Adipocyte (in vitro differentiated cells): ENCODE results near the gene TOM1.
A peak's percentile ranks its signal among the peaks of the same experiment; 100 is the strongest.

Source experiments
- DNase-seq: peaks from one replicate; pipeline ENCODE4 v3.0.0-alpha.2; 2015; ENCODE audit warnings: low read depth
- H3K27me3 ChIP-seq: replicated peaks from 2 replicates; pipeline ENCODE4 v1.7.0; 2013; ENCODE audit warnings: mild to moderate bottlenecking, low read length, moderate library complexity; ENCODE audit not compliant: control insufficient read depth, insufficient read depth
- H3K36me3 ChIP-seq: 2 replicates; pipeline ENCODE4 v1.7.0; 2013; ENCODE audit warnings: low read length, mild to moderate bottlenecking, moderate library complexity; ENCODE audit not compliant: control insufficient read depth, insufficient read depth, severe bottlenecking
- H3K4me1 ChIP-seq: 2 replicates; pipeline ENCODE4 v1.7.0; 2013; ENCODE audit warnings: mild to moderate bottlenecking, low read length, moderate library complexity; ENCODE audit not compliant: control insufficient read depth, insufficient read depth
- H3K4me3 ChIP-seq: 2 replicates; pipeline ENCODE4 v1.7.0; 2013; ENCODE audit warnings: mild to moderate bottlenecking, low read length, moderate library complexity
- H3K9ac ChIP-seq: 2 replicates; pipeline ENCODE4 v1.7.0; 2013; ENCODE audit warnings: mild to moderate bottlenecking, low read length, moderate library complexity
- H3K9me3 ChIP-seq: 2 replicates; pipeline ENCODE4 v1.7.0; 2013; ENCODE audit warnings: mild to moderate bottlenecking, low read length, moderate library complexity; ENCODE audit not compliant: control insufficient read depth

TOM1 gene

DNA sequence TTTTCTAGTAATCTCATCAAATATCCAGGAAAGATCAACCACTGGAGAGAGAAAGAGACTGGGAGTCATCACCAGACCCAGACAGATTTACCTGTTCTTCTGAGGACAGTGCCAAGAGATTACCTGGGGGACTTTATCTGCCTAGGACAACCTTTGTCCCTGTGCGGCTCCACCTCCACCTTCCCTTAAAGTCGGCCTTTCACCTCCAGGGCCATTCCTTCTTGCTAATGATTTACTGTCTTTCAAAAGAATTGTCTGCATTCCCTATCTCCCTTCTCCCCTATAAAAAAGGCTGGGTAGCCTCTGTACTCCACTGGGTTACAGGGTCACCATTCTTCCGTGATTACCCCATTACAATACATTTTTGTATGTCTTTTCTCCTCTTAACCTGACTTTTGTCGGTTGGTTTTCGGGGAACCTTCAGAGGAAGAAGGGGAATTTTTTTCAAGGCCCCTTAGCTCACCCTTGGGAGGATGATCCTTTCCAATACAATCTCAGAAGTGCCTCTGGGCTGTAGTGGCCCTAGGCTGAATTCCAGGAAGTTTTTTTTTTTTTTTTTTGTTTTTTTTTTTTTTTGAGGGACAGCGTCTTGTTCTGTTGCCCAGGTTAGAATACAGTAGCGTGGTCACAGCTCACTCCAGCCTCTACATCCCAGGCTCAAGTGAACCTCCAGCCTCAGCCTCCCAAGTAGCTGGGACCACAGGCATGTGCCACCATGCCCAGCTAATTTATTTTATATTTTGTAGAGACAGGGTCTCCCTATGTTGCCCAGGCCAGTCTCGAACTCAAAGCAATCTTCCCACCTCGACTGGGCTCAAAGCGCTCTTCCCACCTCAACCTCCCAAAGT is 79.7 kb downstream of the TOM1 start:
- no peak for DNase-seq
- Histone ChIP-seq H3K4me1 (peaks cover 79% of the 10 kb centered on the region), H3K27me3 (no peaks in the 10 kb centered on the region), H3K9ac (no peak overlapping the region), H3K9me3 (no peaks in the 10 kb centered on the region), H3K4me3 (no peak overlapping the region), H3K36me3 (peaks cover 17% of the 10 kb centered on the region)

DNA sequence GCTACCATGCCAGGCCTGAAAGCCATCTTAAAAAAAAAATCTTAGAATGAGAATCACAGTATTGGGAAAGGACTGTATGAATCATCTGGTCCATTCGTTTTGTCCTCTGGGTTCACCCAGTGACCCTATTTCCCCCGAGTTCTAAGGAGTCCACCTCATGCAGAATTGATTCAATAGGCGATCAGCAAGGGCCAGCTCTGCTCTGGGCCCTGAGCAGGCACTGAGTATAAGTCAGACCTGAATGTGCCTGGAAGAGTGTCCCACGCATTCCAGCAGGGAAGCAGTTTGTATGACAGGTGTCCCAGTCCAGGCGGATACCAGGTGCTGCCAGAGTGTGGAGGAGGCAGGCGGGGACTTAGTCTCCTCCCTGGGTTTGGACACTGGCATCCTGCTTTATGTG is 80.3 kb downstream of the TOM1 start:
- H3K9me3 ChIP-seq, result no peaks in the 10 kb centered on the region
- DNase-seq, result peak; percentile 43

DNA sequence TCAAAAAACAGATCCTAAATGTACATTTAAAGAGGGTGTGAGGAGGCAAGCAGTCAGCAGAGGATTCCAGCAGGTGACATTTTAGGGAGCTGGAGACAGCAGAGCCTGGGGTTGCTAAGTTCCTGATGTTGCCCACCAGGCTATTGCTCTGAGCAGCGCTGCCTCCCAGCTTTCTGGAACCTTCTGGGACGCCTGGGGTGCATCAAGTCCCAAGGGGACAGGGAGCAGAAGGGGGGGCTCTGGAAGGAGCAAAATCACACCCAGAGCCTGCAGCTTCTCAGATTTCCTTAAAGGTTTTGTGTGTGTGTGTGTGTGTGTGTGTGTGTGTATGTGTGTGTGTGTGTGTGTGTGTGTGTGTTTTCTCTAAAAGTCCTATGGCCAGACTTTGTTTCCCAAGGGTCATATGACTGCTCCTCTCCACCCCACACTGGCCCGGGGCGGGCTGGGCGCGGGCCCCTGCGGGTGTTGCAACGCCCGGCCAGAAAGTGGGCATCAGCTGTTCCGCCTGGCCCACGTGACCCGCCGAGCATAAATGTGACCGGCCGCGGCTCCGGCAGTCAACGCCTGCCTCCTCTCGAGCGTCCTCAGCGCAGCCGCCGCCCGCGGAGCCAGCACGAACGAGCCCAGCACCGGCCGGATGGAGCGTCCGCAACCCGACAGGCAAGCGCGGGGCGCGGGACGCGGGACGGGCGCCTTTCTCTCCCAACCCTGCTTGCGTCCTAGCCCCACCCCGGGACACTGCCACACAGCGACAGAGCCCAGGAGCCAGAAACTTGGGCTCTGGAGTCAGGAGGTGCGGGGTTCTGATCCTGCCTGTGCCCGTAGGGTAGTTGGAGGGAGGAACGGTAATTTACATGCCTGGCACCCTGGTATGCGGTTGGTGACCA is 81.1 kb downstream of the TOM1 start, which contains the start of gene HMOX1:
HMOX1 (plus strand) TSS at position 560 of the 887 bp plus-strand sequence; CDS start at position 638, 78 bp downstream.
- peaks cover 78% of the 10 kb centered on the region for H3K4me1 ChIP-seq
- H3K27me3 ChIP-seq, result no peaks in the 10 kb centered on the region
- H3K4me3 ChIP-seq, result peak within 1 kb of the TSS; percentile 97
- peak within 1 kb of the TSS; percentile 99 for H3K9ac ChIP-seq
- DNase-seq, result peak; percentile 98
- H3K36me3 ChIP-seq, result peaks cover 27% of the 10 kb centered on the region
- no peaks in the 10 kb centered on the region for H3K9me3 ChIP-seq

More for the DNA sequence above, 80.3 kb downstream of the TOM1 start:
- Histone ChIP-seq H3K36me3 (peaks cover 23% of the 10 kb centered on the region), H3K4me1 (peaks cover 82% of the 10 kb centered on the region), H3K9ac (peak overlapping the region; percentile 99), H3K27me3 (no peaks in the 10 kb centered on the region), H3K4me3 (peak overlapping the region; percentile 59)

DNA sequence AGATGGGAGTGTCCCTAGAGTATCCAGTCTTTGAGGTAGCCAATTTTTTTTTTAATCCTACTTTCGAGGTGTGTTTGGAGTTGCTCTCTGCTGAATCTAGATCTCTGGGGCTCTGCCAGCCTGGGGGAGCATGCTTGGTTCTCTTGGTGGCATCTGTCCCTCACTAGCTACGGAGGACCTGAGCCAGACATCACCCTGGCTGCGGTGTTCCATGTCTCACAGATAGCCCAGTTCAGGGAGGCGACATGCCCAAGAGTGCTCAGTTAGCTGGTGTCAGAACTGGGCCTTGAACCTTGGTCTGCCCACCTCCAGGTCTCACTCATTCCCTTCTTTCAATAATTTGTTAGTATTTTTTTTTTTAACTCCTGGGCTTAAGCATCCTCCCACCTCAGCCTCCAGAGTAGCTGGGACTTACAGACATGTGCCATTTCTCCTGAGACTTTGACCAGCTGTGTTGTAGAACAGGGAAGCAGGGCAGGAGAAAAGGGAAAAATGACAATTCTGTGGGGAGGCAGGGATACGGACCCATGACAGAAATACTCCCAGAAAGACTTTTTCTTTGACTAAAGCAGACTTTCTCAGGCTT is 81.8 kb downstream of the TOM1 start:
- peak overlapping the region; percentile 99 for H3K9ac ChIP-seq
- peaks cover 32% of the 10 kb centered on the region for H3K36me3 ChIP-seq
- DNase-seq, result peak; percentile 34
- H3K4me1 ChIP-seq, result peaks cover 72% of the 10 kb centered on the region
- no peaks in the 10 kb centered on the region for H3K27me3 ChIP-seq
- no peaks in the 10 kb centered on the region for H3K9me3 ChIP-seq
- peak overlapping the region; percentile 97 for H3K4me3 ChIP-seq

DNA sequence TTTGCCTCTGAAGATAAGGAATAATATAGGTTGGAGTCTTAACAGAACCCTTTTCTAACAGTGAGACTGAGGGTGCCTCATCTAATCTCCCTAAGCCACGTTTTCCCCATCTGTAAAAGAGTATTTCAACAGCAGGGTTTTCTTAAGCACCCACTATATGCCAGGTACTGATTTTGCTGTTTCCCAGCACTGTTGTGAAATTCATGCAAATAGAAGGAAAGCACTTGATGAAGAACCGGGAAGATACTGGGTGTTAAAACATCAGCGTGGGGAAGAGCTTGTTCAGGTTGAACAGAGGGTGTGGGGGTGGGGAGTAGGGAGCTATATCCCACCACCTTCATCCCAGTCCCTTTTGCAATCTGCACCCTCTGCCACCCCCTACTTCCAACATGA is 84.0 kb downstream of the TOM1 start:
- Histone ChIP-seq H3K4me3 (peak overlapping the region; percentile 97), H3K36me3 (peaks cover 52% of the 10 kb centered on the region), H3K9ac (peak overlapping the region; percentile 99), H3K27me3 (no peaks in the 10 kb centered on the region), H3K9me3 (no peaks in the 10 kb centered on the region), H3K4me1 (peaks cover 61% of the 10 kb centered on the region)
- DNase-seq, result no peak

DNA sequence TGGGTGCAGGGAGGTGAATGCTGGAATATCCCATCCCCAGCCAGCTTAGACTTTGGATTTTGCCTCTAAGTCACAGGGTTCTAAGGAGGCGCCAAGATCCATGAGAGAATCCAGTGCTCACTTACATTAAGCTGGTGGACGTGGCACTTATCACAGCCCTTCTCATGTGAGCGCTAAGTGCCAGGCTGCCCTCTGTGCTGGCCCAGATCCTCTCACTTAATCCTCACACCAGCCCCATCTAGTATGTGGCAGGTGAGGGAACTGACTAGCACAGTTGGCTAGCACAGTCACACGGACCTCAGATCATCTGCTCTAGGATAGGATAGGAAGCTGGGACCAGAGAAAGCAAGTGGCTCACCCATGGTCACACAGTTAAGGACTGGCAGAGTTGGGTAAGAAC is 84.8 kb downstream of the TOM1 start:
- H3K36me3 ChIP-seq, result peaks cover 60% of the 10 kb centered on the region
- peak overlapping the region; percentile 99 for H3K9ac ChIP-seq
- peak overlapping the region; percentile 97 for H3K4me3 ChIP-seq
- no peak for DNase-seq
- no peaks in the 10 kb centered on the region for H3K27me3 ChIP-seq
- peaks cover 53% of the 10 kb centered on the region for H3K4me1 ChIP-seq
- no peaks in the 10 kb centered on the region for H3K9me3 ChIP-seq

DNA sequence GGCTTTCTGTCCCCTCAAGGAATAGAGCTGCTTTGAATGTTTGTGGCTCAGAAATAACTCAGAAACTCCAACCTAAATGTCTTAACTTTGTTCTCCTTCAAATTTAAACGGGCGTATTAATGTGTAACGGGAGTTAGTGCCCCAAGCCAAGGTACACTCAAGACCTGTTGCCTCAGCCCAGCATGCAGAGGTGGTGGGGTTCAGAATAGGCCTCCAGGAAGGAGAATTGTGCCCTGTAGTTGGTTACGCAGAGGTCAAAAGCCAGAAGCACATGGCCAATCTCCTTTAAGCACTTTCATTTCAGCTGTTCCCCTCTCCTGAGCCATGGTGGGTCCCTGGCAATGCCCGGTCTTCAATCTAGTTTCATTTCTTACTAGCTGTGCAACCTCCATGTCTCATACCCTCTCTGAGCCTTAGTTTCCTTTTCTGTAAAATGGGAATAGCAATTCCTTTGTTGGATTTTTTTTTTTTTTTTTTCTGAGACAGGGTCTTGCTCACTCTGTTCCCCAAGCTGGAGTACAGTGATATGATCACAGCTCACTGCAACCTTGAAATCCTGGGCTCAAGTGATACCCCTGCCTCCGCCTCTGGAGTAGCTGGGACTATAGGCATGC is 85.4 kb downstream of the TOM1 start:
- H3K9ac ChIP-seq, result peak overlapping the region; percentile 46
- H3K27me3 ChIP-seq, result no peaks in the 10 kb centered on the region
- peaks cover 47% of the 10 kb centered on the region for H3K4me1 ChIP-seq
- H3K9me3 ChIP-seq, result no peaks in the 10 kb centered on the region
- DNase-seq, result no peak
- peak overlapping the region; percentile 97 for H3K4me3 ChIP-seq
- H3K36me3 ChIP-seq, result peaks cover 65% of the 10 kb centered on the region

DNA sequence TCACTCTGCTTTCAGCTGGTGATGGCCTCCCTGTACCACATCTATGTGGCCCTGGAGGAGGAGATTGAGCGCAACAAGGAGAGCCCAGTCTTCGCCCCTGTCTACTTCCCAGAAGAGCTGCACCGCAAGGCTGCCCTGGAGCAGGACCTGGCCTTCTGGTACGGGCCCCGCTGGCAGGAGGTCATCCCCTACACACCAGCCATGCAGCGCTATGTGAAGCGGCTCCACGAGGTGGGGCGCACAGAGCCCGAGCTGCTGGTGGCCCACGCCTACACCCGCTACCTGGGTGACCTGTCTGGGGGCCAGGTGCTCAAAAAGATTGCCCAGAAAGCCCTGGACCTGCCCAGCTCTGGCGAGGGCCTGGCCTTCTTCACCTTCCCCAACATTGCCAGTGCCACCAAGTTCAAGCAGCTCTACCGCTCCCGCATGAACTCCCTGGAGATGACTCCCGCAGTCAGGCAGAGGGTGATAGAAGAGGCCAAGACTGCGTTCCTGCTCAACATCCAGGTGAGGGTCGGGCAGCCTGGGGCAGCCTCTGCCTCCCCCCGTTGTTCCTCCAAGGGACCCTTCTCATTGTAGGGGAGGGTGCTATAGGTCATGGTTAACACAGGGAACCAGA is 87.1 kb downstream of the TOM1 start:
- Histone ChIP-seq H3K27me3 (no peaks in the 10 kb centered on the region), H3K4me1 (peaks cover 38% of the 10 kb centered on the region), H3K9me3 (no peaks in the 10 kb centered on the region), H3K9ac (peak overlapping the region; percentile 42), H3K4me3 (peak overlapping the region; percentile 33), H3K36me3 (peaks cover 80% of the 10 kb centered on the region)
- no peak for DNase-seq

DNA sequence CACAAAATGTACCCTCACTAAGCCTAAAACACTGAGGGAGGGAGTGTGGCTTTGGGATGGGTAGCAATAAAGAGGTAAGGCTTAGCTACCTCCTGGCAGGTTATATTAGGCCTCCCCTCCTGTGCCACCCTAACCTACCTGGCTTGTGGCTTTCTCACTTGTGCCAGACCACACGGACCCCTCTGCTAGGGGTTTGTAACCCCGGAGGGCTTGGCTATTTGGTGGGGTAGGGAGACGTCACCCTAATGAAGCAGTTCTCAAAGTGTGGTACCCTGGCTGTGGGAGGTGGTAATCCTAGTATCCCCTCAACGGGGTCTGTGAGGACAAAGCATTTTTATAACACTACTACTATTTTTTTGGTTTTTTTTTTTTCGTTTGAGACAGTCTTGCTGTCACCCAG is 91.2 kb downstream of the TOM1 start:
- Histone ChIP-seq H3K4me3 (no peak overlapping the region), H3K4me1 (peaks cover 12% of the 10 kb centered on the region), H3K36me3 (peaks cover 84% of the 10 kb centered on the region), H3K27me3 (no peaks in the 10 kb centered on the region), H3K9ac (no peak overlapping the region), H3K9me3 (no peaks in the 10 kb centered on the region)
- DNase-seq, result no peak

DNA sequence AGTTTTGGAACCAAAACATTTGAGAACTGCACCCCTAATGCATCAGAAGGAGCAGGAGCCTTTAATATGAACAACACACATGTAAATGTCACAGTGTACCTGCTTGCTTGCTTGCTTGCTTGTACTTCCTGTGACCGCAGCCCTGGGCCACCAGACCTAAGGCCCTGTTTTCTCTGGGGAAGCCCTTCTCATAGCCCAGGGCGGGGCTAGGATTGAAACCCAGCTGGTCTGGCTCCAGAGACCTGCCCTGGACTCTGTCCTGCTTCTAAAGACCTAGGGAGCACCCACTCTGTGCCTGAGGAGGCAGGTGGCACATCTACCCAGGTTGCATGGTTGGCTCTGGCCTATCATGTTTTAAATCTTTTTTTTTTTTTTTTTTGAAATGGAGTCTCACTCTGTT is 92.7 kb downstream of the TOM1 start:
- no peak overlapping the region for H3K9ac ChIP-seq
- no peak overlapping the region for H3K4me3 ChIP-seq

More for the DNA sequence above, 92.7 kb downstream of the TOM1 start:
- H3K4me1 ChIP-seq, result peaks cover 4% of the 10 kb centered on the region
- no peaks in the 10 kb centered on the region for H3K9me3 ChIP-seq
- H3K36me3 ChIP-seq, result peaks cover 70% of the 10 kb centered on the region
- DNase-seq, result no peak
- no peaks in the 10 kb centered on the region for H3K27me3 ChIP-seq
